ENCODE data around the gene MICALL1. TPM values are rescaled to one million over a fixed set of nuclear protein-coding genes. Genes with fewer than 3 reads are reported as not detected.

Gene MICALL1
- total RNA-seq, 8 experiments from 2014 or later = 14.5 to 42.2 (median 19.7) TPM

- Histone ChIP-seq H3K4me3 (no peak overlapping the region), H3K4me1 (replicated peaks in 1 of 2) (peaks cover 5 to 6% of the 10 kb centered on the region in 2 donors), H3K27ac (no peak overlapping the region)
- whole genome bisulfite sequencing, 10 experiments = 87 to 100% (median 92%) methylated on average over 2 to 12 of the region's 18 CpGs; no CpG with 5 or more reads in 1 of the 10 experiments
- ATAC-seq (replicated peaks in 6 of 8) = no peak
- in situ Hi-C loops (cut with MboI; ENCODE audit: low pct_unique_long_range_greater_than_20kb in 2 of 9, low sequenced_read_pairs in 9 of 9, unreplicated experiment in 9 of 9) = loop anchor here in 2 of 9 experiments (25.0 kb wide), 1 partner anchor 147 kb away; the partner anchor contains the start of genes GALR3 (in 2 of the 2) and GCAT (in 2 of the 2)
These were observed 53.2 kb downstream of the MICALL1 start for GRCh38 chr22:37959231-37959825.

GRCh38 chr22:37961062-37961461 is 55.0 kb downstream of the MICALL1 start:
- H3K27ac ChIP-seq = no peak overlapping the region
- 95 to 100% (median 100%) methylated on average over 1 to 4 of the region's 4 CpGs; no CpG with 5 or more reads in 5 of the 10 experiments for WGBS, 10 experiments
- no peak for ATAC-seq (replicated peaks in 6 of 8)
- no peak overlapping the region for H3K4me3 ChIP-seq
- no peaks in the 10 kb centered on the region for H3K4me1 ChIP-seq (replicated peaks in 1 of 2)
- in situ Hi-C loops (cut with MboI; ENCODE audit: low pct_unique_long_range_greater_than_20kb in 2 of 9, low sequenced_read_pairs in 9 of 9, unreplicated experiment in 9 of 9) = loop anchor here in 2 of 9 experiments (25.0 kb wide), 1 partner anchor 149 kb away; the partner anchor contains the start of genes GALR3 (in 2 of the 2) and GCAT (in 2 of the 2)

GRCh38 chr22:37965940-37966664 is 60.0 kb downstream of the MICALL1 start:
- in situ Hi-C loops (cut with MboI; ENCODE audit: low pct_unique_long_range_greater_than_20kb in 2 of 9, low sequenced_read_pairs in 9 of 9, unreplicated experiment in 9 of 9) = loop anchor here in 2 of 9 experiments (25.0 kb wide), 1 partner anchor 154 kb away; the partner anchor contains the start of genes GALR3 (in 2 of the 2) and GCAT (in 2 of the 2)
- no peak overlapping the region for H3K4me3 ChIP-seq
- no peaks in the 10 kb centered on the region for H3K4me1 ChIP-seq (replicated peaks in 1 of 2)
- ATAC-seq (replicated peaks in 6 of 8) = peak in 2 of 8 experiments; percentile 12 to 13
- no peak overlapping the region for H3K27ac ChIP-seq
- WGBS, 10 experiments = 50 to 100% (median 87%) methylated on average over 1 to 5 of the region's 9 CpGs; no CpG with 5 or more reads in 4 of the 10 experiments

- in situ Hi-C loops (cut with MboI; ENCODE audit: low pct_unique_long_range_greater_than_20kb in 2 of 9, low sequenced_read_pairs in 9 of 9, unreplicated experiment in 9 of 9) = loop anchor here in 2 of 9 experiments (25.0 kb wide), 1 partner anchor 155 kb away; the partner anchor contains the start of genes GALR3 (in 2 of the 2) and GCAT (in 2 of the 2)
- no peak overlapping the region for H3K4me3 ChIP-seq
These were observed 61.0 kb downstream of the MICALL1 start for GRCh38 chr22:37967147-37967546.

GRCh38 chr22:37967637-37968451 is 61.7 kb downstream of the MICALL1 start:
- ATAC-seq (replicated peaks in 6 of 8) = peak in 2 of 8 experiments; percentile 10 to 21
- H3K4me3 ChIP-seq = no peak overlapping the region
- in situ Hi-C loops (cut with MboI; ENCODE audit: low pct_unique_long_range_greater_than_20kb in 2 of 9, low sequenced_read_pairs in 9 of 9, unreplicated experiment in 9 of 9) = loop anchor here in 2 of 9 experiments (25.0 kb wide), 1 partner anchor 156 kb away; the partner anchor contains the start of genes GALR3 (in 2 of the 2) and GCAT (in 2 of the 2)
- 30 to 100% (median 78%) methylated on average over 1 to 5 of the region's 14 CpGs; no CpG with 5 or more reads in 6 of the 10 experiments for WGBS, 10 experiments
- H3K27ac ChIP-seq = no peak overlapping the region
- H3K4me1 ChIP-seq (replicated peaks in 1 of 2) = no peaks in the 10 kb centered on the region

More at GRCh38 chr22:37967147-37967546, 61.0 kb downstream of the MICALL1 start:
- Histone ChIP-seq H3K4me1 (replicated peaks in 1 of 2) (no peaks in the 10 kb centered on the region), H3K27ac (no peak overlapping the region)
- WGBS, 10 experiments = 40 to 75% (median 40%) methylated on average over 1 of the region's 1 CpG; no CpG with 5 or more reads in 7 of the 10 experiments
- no peak for ATAC-seq (replicated peaks in 6 of 8)

- H3K4me1 ChIP-seq (replicated peaks in 1 of 2) = no peaks in the 10 kb centered on the region
- peak in 3 of 8 experiments; percentile 3 to 10 (median 3) for ATAC-seq (replicated peaks in 6 of 8)
- H3K4me3 ChIP-seq = no peak overlapping the region
- WGBS, 10 experiments = 80 to 100% (median 84%) methylated on average over 1 to 5 of the region's 5 CpGs; no CpG with 5 or more reads in 6 of the 10 experiments
- no peak overlapping the region for H3K27ac ChIP-seq
- in situ Hi-C loops (cut with MboI; ENCODE audit: low pct_unique_long_range_greater_than_20kb in 2 of 9, low sequenced_read_pairs in 9 of 9, unreplicated experiment in 9 of 9) = loop anchor here in 2 of 9 experiments (25.0 kb wide), 1 partner anchor 156 kb away; the partner anchor contains the start of genes GALR3 (in 2 of the 2) and GCAT (in 2 of the 2)
These were observed 62.6 kb downstream of the MICALL1 start for GRCh38 chr22:37968452-37969251.

- Histone ChIP-seq H3K27ac (no peak overlapping the region), H3K4me3 (no peak overlapping the region), H3K4me1 (replicated peaks in 1 of 2) (no peaks in the 10 kb centered on the region)
- WGBS, 10 experiments = 80 to 100% (median 90%) methylated on average over 1 to 4 of the region's 4 CpGs; no CpG with 5 or more reads in 2 of the 10 experiments
- in situ Hi-C loops (cut with MboI; ENCODE audit: low pct_unique_long_range_greater_than_20kb in 2 of 9, low sequenced_read_pairs in 9 of 9, unreplicated experiment in 9 of 9) = loop anchor here in 2 of 9 experiments (25.0 kb wide), 1 partner anchor 159 kb away; the partner anchor contains the start of genes GALR3 (in 2 of the 2) and GCAT (in 2 of the 2)
- no peak for ATAC-seq (replicated peaks in 6 of 8)
These were observed 64.8 kb downstream of the MICALL1 start for GRCh38 chr22:37970864-37971263.

- WGBS, 10 experiments = 43 to 100% (median 75%) methylated on average over 1 to 4 of the region's 7 CpGs; no CpG with 5 or more reads in 6 of the 10 experiments
- in situ Hi-C loops (cut with MboI; ENCODE audit: low pct_unique_long_range_greater_than_20kb in 2 of 9, low sequenced_read_pairs in 9 of 9, unreplicated experiment in 9 of 9) = loop anchor here in 2 of 9 experiments (25.0 kb wide), 1 partner anchor 159 kb away; the partner anchor contains the start of genes GALR3 (in 2 of the 2) and GCAT (in 2 of the 2)
- ATAC-seq (replicated peaks in 6 of 8) = no peak
- Histone ChIP-seq H3K4me1 (replicated peaks in 1 of 2) (no peaks in the 10 kb centered on the region), H3K4me3 (no peak overlapping the region), H3K27ac (no peak overlapping the region)
These were observed 65.7 kb downstream of the MICALL1 start for GRCh38 chr22:37971475-37972434.

GRCh38 chr22:37972527-37972926 is 66.4 kb downstream of the MICALL1 start:
- peak in 4 of 8 experiments; percentile 19 to 78 (median 72) for ATAC-seq (replicated peaks in 6 of 8)
- Histone ChIP-seq H3K4me3 (no peak overlapping the region), H3K27ac (peak overlapping the region in 1 of 2 donors; percentile 39), H3K4me1 (replicated peaks in 1 of 2) (no peaks in the 10 kb centered on the region)
- WGBS, 10 experiments = 60 to 100% (median 92%) methylated on average over 1 to 2 of the region's 3 CpGs; no CpG with 5 or more reads in 7 of the 10 experiments
- in situ Hi-C loops (cut with MboI; ENCODE audit: low pct_unique_long_range_greater_than_20kb in 2 of 9, low sequenced_read_pairs in 9 of 9, unreplicated experiment in 9 of 9) = loop anchor here in 2 of 9 experiments (25.0 kb wide), 1 partner anchor 160 kb away; the partner anchor contains the start of genes GALR3 (in 2 of the 2) and GCAT (in 2 of the 2)

All from motor neuron (in vitro differentiated cells).